ENCODE data around the gene TMEM171.

DNA sequence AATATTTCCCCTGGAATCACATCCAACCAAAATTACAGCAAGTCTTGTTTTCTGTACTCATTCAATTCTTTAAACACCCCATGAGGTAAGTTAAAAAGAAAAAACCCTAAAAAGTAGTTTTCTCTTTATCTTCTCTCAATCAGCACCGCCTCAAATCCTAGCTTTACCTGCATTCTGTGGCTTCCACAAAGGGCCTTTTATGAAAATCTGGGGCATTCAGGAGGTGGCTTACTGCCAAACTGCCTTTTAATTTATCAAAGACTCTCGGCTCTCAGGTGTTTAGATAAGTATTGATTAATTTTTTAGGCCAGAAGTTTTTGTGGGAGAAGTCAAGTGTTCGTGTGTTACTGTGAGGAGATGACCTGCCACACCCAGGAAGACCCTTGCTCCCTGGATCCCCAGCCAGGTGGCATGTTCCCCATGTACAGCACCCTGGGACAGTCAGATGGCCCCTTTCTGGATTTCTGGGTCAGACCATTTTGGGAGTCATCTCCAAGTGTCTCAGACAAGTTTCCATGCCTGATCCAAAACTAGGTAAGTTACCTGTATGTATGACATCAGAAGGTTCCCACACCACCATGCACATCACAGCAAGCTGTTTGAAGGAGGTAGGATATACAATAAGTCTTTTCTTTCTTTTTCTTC, 6.2 kb upstream of the TMEM171 start:
- TF ChIP-seq, protein P1, sequence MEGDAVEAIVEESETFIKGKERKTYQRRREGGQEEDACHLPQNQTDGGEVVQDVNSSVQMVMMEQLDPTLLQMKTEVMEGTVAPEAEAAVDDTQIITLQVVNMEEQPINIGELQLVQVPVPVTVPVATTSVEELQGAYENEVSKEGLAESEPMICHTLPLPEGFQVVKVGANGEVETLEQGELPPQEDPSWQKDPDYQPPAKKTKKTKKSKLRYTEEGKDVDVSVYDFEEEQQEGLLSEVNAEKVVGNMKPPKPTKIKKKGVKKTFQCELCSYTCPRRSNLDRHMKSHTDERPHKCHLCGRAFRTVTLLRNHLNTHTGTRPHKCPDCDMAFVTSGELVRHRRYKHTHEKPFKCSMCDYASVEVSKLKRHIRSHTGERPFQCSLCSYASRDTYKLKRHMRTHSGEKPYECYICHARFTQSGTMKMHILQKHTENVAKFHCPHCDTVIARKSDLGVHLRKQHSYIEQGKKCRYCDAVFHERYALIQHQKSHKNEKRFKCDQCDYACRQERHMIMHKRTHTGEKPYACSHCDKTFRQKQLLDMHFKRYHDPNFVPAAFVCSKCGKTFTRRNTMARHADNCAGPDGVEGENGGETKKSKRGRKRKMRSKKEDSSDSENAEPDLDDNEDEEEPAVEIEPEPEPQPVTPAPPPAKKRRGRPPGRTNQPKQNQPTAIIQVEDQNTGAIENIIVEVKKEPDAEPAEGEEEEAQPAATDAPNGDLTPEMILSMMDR (IDR thresholded peaks at IDR 0.05), result no peak
- TF ChIP-seq POLR2A (IDR thresholded peaks at IDR 0.05), result no peak

Data from esophagus squamous epithelium (tissue), 4 donors.